OCI-LY1 (cell line): Measurements from ENCODE around the gene SRP19.

Source experiments
- H2AFZ ChIP-seq: fragments of 200-600 bp; sonication (generic), shearing (Covaris generic); 2 replicates; pipeline ENCODE4 v1.6.0; 2014; ENCODE audit warnings: antibody characterized with exemption, mild to moderate bottlenecking, low read length
- H3F3A ChIP-seq: fragments of 200-600 bp; sonication (generic), shearing (Covaris generic); 2 replicates; pipeline ENCODE4 v1.6.0; 2014; ENCODE audit warnings: mild to moderate bottlenecking, antibody characterized with exemption, low read length, moderate library complexity; ENCODE audit not compliant: insufficient read depth
- H3K27ac ChIP-seq: fragments of 200-600 bp; sonication (generic); 2 replicates; pipeline ENCODE4 v1.5.1; 2014; ENCODE audit warnings: low read length, mixed run types, mild to moderate bottlenecking, low read depth; ENCODE audit not compliant: poor library complexity, severe bottlenecking
- H3K27me3 ChIP-seq: fragments of 200-600 bp; sonication (generic); 2 replicates; pipeline ENCODE4 v1.6.0; 2014; ENCODE audit warnings: antibody characterized with exemption, mild to moderate bottlenecking, low read length, moderate library complexity; ENCODE audit not compliant: insufficient read depth
- H3K36me3 ChIP-seq: fragments of 200-600 bp; sonication (generic); 2 replicates; pipeline ENCODE4 v1.6.1; 2014; ENCODE audit warnings: mild to moderate bottlenecking, antibody characterized with exemption, low read length, moderate library complexity, mixed read lengths; ENCODE audit not compliant: insufficient read depth
- H3K4me1 ChIP-seq: fragments of 200-600 bp; sonication (generic); 2 replicates; pipeline ENCODE4 v1.5.1; 2014; ENCODE audit warnings: mild to moderate bottlenecking, low read length, moderate library complexity; ENCODE audit not compliant: insufficient read depth, severe bottlenecking
- H3K4me2 ChIP-seq: fragments of 200-600 bp; sonication (generic), shearing (Covaris generic); 2 replicates; pipeline ENCODE4 v1.6.1; 2014; ENCODE audit warnings: low read length
- H3K4me3 ChIP-seq: fragments of 200-600 bp; sonication (generic); 2 replicates; pipeline ENCODE4 v1.5.1; 2014; ENCODE audit warnings: low read length, low read depth, mild to moderate bottlenecking, mixed read lengths; ENCODE audit not compliant: poor library complexity, severe bottlenecking
- H3K79me2 ChIP-seq: fragments of 200-600 bp; shearing (Covaris generic); 2 replicates; pipeline ENCODE4 v1.6.1; 2016; ENCODE audit warnings: mixed run types, low read length, mixed read lengths; ENCODE audit not compliant: insufficient read depth
- H3K9ac ChIP-seq: fragments of 200-600 bp; sonication (generic), shearing (Covaris generic); 2 replicates; pipeline ENCODE4 v1.6.1; 2014; ENCODE audit warnings: mild to moderate bottlenecking, low read length, mixed read lengths
- H3K9me2 ChIP-seq: fragments of 200-600 bp; sonication (generic), shearing (Covaris generic); 2 replicates; pipeline ENCODE4 v1.6.1; 2014; ENCODE audit warnings: low read depth, mild to moderate bottlenecking, low read length, mixed read lengths
- H3K9me3 ChIP-seq: fragments of 200-600 bp; shearing (Covaris generic); 2 replicates; pipeline ENCODE4 v1.6.1; 2014; ENCODE audit warnings: low read length, mixed read lengths
- H4K20me1 ChIP-seq: fragments of 200-600 bp; sonication (generic), shearing (Covaris generic); 2 replicates; pipeline ENCODE4 v1.6.0; 2016; ENCODE audit warnings: mild to moderate bottlenecking, low read length; ENCODE audit not compliant: insufficient read depth
- EZH2 ChIP-seq: fragments of 200-600 bp; sonication (generic), shearing (Covaris generic); IDR thresholded peaks from 2 replicates; pipeline ENCODE4 v1.8.0; 2017; ENCODE audit warnings: borderline replicate concordance, mixed run types, mild to moderate bottlenecking, antibody characterized with exemption, low read length, moderate library complexity, mixed read lengths
- TF ChIP-seq, protein P1 (sequence below): fragments of 200-600 bp; sonication (generic), shearing (Covaris generic); IDR thresholded peaks from 2 replicates; pipeline ENCODE4 v1.5.1; 2017; ENCODE audit warnings: mild to moderate bottlenecking, antibody characterized with exemption, low read length, moderate library complexity, mixed read lengths

SRP19 gene

DNA sequence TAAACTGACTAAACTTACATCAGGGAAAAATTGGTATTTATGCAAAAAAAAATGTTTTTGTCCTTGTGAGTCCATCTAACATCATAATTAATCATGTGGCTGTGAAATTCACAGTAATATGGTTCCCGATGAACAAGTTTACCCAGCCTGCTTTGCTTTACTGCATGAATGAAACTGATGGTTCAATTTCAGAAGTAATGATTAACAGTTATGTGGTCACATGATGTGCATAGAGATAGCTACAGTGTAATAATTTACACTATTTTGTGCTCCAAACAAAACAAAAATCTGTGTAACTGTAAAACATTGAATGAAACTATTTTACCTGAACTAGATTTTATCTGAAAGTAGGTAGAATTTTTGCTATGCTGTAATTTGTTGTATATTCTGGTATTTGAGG lies 16.6 kb upstream of the SRP19 start:
- no peaks in the 10 kb centered on the region for H3K79me2 ChIP-seq
- H3K36me3 ChIP-seq, result peaks cover 13% of the 10 kb centered on the region
- H3K9me3 ChIP-seq, result no peaks in the 10 kb centered on the region
- no peak overlapping the region for H3K4me3 ChIP-seq
- H3K9ac ChIP-seq, result no peak overlapping the region
- H4K20me1 ChIP-seq, result no peaks in the 10 kb centered on the region
- no peak overlapping the region for H3K27ac ChIP-seq
- no peak overlapping the region for H2AFZ ChIP-seq
- H3F3A ChIP-seq, result 0 out of 2 replicates have a peak, but pooled peaks cover 6% of the 10 kb centered on the region
- H3K4me2 ChIP-seq, result no peak overlapping the region
- H3K9me2 ChIP-seq, result no peaks in the 10 kb centered on the region
- TF ChIP-seq, protein P1, sequence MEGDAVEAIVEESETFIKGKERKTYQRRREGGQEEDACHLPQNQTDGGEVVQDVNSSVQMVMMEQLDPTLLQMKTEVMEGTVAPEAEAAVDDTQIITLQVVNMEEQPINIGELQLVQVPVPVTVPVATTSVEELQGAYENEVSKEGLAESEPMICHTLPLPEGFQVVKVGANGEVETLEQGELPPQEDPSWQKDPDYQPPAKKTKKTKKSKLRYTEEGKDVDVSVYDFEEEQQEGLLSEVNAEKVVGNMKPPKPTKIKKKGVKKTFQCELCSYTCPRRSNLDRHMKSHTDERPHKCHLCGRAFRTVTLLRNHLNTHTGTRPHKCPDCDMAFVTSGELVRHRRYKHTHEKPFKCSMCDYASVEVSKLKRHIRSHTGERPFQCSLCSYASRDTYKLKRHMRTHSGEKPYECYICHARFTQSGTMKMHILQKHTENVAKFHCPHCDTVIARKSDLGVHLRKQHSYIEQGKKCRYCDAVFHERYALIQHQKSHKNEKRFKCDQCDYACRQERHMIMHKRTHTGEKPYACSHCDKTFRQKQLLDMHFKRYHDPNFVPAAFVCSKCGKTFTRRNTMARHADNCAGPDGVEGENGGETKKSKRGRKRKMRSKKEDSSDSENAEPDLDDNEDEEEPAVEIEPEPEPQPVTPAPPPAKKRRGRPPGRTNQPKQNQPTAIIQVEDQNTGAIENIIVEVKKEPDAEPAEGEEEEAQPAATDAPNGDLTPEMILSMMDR, result no peak
- no peak for TF ChIP-seq EZH2
- H3K4me1 ChIP-seq, result no peaks in the 10 kb centered on the region
- H3K27me3 ChIP-seq, result no peaks in the 10 kb centered on the region

DNA sequence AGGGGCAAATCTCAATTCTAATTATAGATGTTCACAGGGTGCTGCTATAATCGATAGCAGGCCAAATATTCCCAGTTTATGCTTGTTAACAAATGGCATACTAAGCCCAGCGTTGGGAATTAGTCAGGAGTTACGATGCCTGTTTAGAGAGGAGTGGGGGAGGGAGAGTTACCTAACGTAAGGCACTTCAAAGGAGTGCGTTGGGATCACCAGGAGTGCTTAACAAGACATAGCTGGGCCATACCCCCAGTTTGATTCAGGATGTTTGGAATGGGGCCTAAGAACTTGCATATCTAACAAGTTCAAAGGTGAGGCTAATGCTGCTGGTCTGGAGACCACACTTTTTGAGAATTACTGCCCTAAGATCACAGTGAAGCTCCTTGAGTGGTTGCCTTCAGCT lies 14.5 kb upstream of the SRP19 start:
- no peaks in the 10 kb centered on the region for H3K79me2 ChIP-seq
- H3K27me3 ChIP-seq, result no peaks in the 10 kb centered on the region
- no peaks in the 10 kb centered on the region for H3K9me2 ChIP-seq
- TF ChIP-seq EZH2, result no peak
- TF ChIP-seq, protein P1, result no peak
- H3F3A ChIP-seq, result 0 out of 2 replicates have a peak, but pooled peaks cover 6% of the 10 kb centered on the region
- no peak overlapping the region for H3K4me2 ChIP-seq
- no peak overlapping the region for H3K9ac ChIP-seq
- no peaks in the 10 kb centered on the region for H3K9me3 ChIP-seq
- H3K36me3 ChIP-seq, result 0 out of 2 replicates have a peak, but pooled peaks cover 3% of the 10 kb centered on the region
- no peaks in the 10 kb centered on the region for H3K4me1 ChIP-seq
- H3K27ac ChIP-seq, result no peak overlapping the region
- H2AFZ ChIP-seq, result no peak overlapping the region
- H3K4me3 ChIP-seq, result no peak overlapping the region
- no peaks in the 10 kb centered on the region for H4K20me1 ChIP-seq

- no peak for TF ChIP-seq EZH2
- TF ChIP-seq, protein P1, result no peak
- Histone ChIP-seq H3F3A (0 out of 2 replicates have a peak, but pooled peaks cover 6% of the 10 kb centered on the region), H3K79me2 (no peaks in the 10 kb centered on the region), H3K9me3 (no peaks in the 10 kb centered on the region), H3K27me3 (no peaks in the 10 kb centered on the region), H3K9me2 (no peaks in the 10 kb centered on the region), H3K27ac (no peak overlapping the region), H3K4me3 (no peak overlapping the region), H3K4me1 (no peaks in the 10 kb centered on the region), H2AFZ (no peak overlapping the region), H3K36me3 (no peaks in the 10 kb centered on the region), H3K9ac (no peak overlapping the region), H3K4me2 (no peak overlapping the region), H4K20me1 (no peaks in the 10 kb centered on the region)
Measured at GRCh38 chr5:112847306-112847705, 13.8 kb upstream of the SRP19 start.
